Measurements from ENCODE around the gene XG.
"Not testable (repeated sequence)": the region's sequence is repeated elsewhere in the genome, so short reads cannot be mapped to it uniquely, and the experiment has no call there.

XG gene

GRCh38 chrX:2735270-2735669, 16.6 kb upstream of the XG start:
- DNase-seq (ENCODE audit: low read depth) = no peak
- no peak overlapping the region for H3K4me3 ChIP-seq (ENCODE audit: low read depth, low read length)
- TF ChIP-seq, protein P1, sequence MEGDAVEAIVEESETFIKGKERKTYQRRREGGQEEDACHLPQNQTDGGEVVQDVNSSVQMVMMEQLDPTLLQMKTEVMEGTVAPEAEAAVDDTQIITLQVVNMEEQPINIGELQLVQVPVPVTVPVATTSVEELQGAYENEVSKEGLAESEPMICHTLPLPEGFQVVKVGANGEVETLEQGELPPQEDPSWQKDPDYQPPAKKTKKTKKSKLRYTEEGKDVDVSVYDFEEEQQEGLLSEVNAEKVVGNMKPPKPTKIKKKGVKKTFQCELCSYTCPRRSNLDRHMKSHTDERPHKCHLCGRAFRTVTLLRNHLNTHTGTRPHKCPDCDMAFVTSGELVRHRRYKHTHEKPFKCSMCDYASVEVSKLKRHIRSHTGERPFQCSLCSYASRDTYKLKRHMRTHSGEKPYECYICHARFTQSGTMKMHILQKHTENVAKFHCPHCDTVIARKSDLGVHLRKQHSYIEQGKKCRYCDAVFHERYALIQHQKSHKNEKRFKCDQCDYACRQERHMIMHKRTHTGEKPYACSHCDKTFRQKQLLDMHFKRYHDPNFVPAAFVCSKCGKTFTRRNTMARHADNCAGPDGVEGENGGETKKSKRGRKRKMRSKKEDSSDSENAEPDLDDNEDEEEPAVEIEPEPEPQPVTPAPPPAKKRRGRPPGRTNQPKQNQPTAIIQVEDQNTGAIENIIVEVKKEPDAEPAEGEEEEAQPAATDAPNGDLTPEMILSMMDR (IDR thresholded peaks at IDR 0.05; ENCODE audit: low read depth, low read length) = no peak
- TF ChIP-seq MAX (IDR thresholded peaks at IDR 0.05; ENCODE audit: low read depth, low read length) = no peak
- TF ChIP-seq POLR2A (IDR thresholded peaks at IDR 0.05; ENCODE audit: extremely low read depth, insufficient read length) = no peak
- TF ChIP-seq MYC (IDR thresholded peaks at IDR 0.05; ENCODE audit: low read depth, low read length) = no peak

- no peak overlapping the region for H3K4me3 ChIP-seq (ENCODE audit: low read depth, low read length)
- DNase-seq (ENCODE audit: low read depth) = no peak
- TF ChIP-seq POLR2A (IDR thresholded peaks at IDR 0.05; ENCODE audit: extremely low read depth, insufficient read length) = no peak
- TF ChIP-seq, protein P1 (IDR thresholded peaks at IDR 0.05; ENCODE audit: low read depth, low read length) = no peak
- TF ChIP-seq MAX (IDR thresholded peaks at IDR 0.05; ENCODE audit: low read depth, low read length) = no peak
- TF ChIP-seq MYC (IDR thresholded peaks at IDR 0.05; ENCODE audit: low read depth, low read length) = no peak
Measured at GRCh38 chrX:2740672-2741071, 11.2 kb upstream of the XG start.

DNA sequence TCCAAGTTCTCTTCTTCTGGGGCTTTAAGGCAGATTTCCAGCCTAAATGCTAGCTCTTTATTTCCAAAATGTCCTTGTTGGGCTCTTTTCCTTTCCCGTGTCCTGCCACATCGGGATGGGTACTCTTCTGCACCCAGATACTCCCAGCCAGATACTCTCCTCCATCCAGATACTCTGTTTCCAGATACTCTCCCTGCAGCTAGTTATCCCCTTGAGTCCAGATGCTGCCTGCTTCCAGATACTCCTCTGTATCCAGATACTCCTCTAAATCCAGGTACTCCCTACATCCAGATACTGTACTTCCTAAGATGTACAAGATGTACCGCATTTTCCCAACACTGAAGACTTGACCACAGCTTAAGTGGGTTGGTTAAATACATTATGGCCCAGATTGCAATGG, 10.5 kb upstream of the XG start:
- no peak for DNase-seq (ENCODE audit: low read depth)
- no peak overlapping the region for H3K4me3 ChIP-seq (ENCODE audit: low read depth, low read length)
- TF ChIP-seq MAX (IDR thresholded peaks at IDR 0.05; ENCODE audit: low read depth, low read length) (no peak), POLR2A (IDR thresholded peaks at IDR 0.05; ENCODE audit: extremely low read depth, insufficient read length) (no peak), MYC (IDR thresholded peaks at IDR 0.05; ENCODE audit: low read depth, low read length) (no peak)
- TF ChIP-seq, protein P1 (IDR thresholded peaks at IDR 0.05; ENCODE audit: low read depth, low read length) = no peak

GRCh38 chrX:2746250-2746649, 5.6 kb upstream of the XG start:
- DNase-seq (ENCODE audit: low read depth); H3K4me3 ChIP-seq (ENCODE audit: low read depth, low read length): not testable (repeated sequence)

GRCh38 chrX:2748171-2748814, 3.5 kb upstream of the XG start:
- H3K4me3 ChIP-seq (ENCODE audit: low read depth, low read length) = no peak overlapping the region
- DNase-seq (ENCODE audit: low read depth) = no peak
- TF ChIP-seq POLR2A (IDR thresholded peaks at IDR 0.05; ENCODE audit: extremely low read depth, insufficient read length) (no peak), MAX (IDR thresholded peaks at IDR 0.05; ENCODE audit: low read depth, low read length) (no peak), MYC (IDR thresholded peaks at IDR 0.05; ENCODE audit: low read depth, low read length) (no peak)
- TF ChIP-seq, protein P1 (IDR thresholded peaks at IDR 0.05; ENCODE audit: low read depth, low read length) = no peak

- no peak for DNase-seq (ENCODE audit: low read depth)
- TF ChIP-seq, protein P1 (IDR thresholded peaks at IDR 0.05; ENCODE audit: low read depth, low read length) = no peak
- TF ChIP-seq POLR2A (IDR thresholded peaks at IDR 0.05; ENCODE audit: extremely low read depth, insufficient read length) (no peak), MYC (IDR thresholded peaks at IDR 0.05; ENCODE audit: low read depth, low read length) (no peak), MAX (IDR thresholded peaks at IDR 0.05; ENCODE audit: low read depth, low read length) (no peak)
- H3K4me3 ChIP-seq (ENCODE audit: low read depth, low read length) = no peak overlapping the region
Measured at GRCh38 chrX:2748815-2749188, 3.0 kb upstream of the XG start.
